Measurements from ENCODE around the gene NLE1.

GRCh38 chr17:35154196-35155165 is 12.4 kb upstream of the NLE1 start:
- TF ChIP-seq CTCF (IDR thresholded peaks at IDR 0.05) (no peak), EZH2 (IDR thresholded peaks at IDR 0.05) (no peak), EZH2phosphoT487 (IDR thresholded peaks at IDR 0.05) (no peak)
